Measurements from ENCODE around the gene MIGA2.
"Not testable (repeated sequence)": the region's sequence is repeated elsewhere in the genome, so short reads cannot be mapped to it uniquely, and the experiment has no call there.

MIGA2 gene

GRCh38 chr9:129023036-129023907, 13.2 kb upstream of the MIGA2 start:
- Mint-ChIP-seq H3K4me1 (ENCODE audit: low read depth) (peaks cover 24% of the 10 kb centered on the region), H3K27ac (no peak overlapping the region), H3K36me3 (no peaks in the 10 kb centered on the region), H3K9me3 (ENCODE audit: low read depth) (no peaks in the 10 kb centered on the region), H3K4me3 (no peak overlapping the region), H3K27me3 (no peaks in the 10 kb centered on the region)

GRCh38 chr9:129023908-129024233, 12.6 kb upstream of the MIGA2 start:
- no peak overlapping the region for H3K27ac Mint-ChIP-seq
- no peaks in the 10 kb centered on the region for H3K27me3 Mint-ChIP-seq
- H3K4me3 Mint-ChIP-seq = no peak overlapping the region
- no peaks in the 10 kb centered on the region for H3K36me3 Mint-ChIP-seq
- no peaks in the 10 kb centered on the region for H3K9me3 Mint-ChIP-seq (ENCODE audit: low read depth)
- H3K4me1 Mint-ChIP-seq (ENCODE audit: low read depth) = peaks cover 24% of the 10 kb centered on the region

GRCh38 chr9:129026442-129027223, 9.8 kb upstream of the MIGA2 start:
- no peak overlapping the region for H3K27ac Mint-ChIP-seq
- peaks cover 22% of the 10 kb centered on the region for H3K4me1 Mint-ChIP-seq (ENCODE audit: low read depth)
- H3K4me3 Mint-ChIP-seq = peak overlapping the region; percentile 90
- no peaks in the 10 kb centered on the region for H3K9me3 Mint-ChIP-seq (ENCODE audit: low read depth)
- H3K27me3 Mint-ChIP-seq = no peaks in the 10 kb centered on the region
- no peaks in the 10 kb centered on the region for H3K36me3 Mint-ChIP-seq

GRCh38 chr9:129027224-129027684, 9.2 kb upstream of the MIGA2 start:
- H3K36me3 Mint-ChIP-seq = no peaks in the 10 kb centered on the region

DNA sequence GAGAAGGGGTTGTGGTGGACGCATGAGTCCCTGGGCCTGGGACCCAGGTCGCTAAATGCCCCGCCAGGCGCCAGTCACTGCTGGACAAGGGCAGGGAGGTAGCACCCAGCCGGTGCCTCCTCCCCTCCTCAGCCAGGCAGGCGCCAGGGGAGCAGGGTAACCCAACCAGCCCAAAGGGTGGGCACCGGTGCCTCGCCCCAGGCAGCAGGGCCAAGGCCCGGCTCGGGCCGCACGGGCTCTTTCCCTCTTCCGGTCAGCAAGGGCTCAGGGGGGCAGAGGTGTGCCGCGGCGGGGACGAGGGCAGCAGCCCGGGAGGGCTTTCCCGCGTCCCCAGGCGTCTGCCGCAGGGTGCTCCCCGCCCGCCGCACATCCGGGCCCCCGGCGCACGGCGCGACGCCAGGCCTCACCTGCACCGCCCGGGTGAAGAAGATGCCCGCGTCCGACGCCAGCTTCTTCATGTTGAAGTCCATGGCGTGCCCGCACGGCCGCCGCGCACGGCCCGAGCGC, 8.7 kb upstream of the MIGA2 start:
- H3K36me3 Mint-ChIP-seq = no peaks in the 10 kb centered on the region
- H3K4me3 Mint-ChIP-seq = peak overlapping the region; percentile 90
- peaks cover 17% of the 10 kb centered on the region for H3K4me1 Mint-ChIP-seq (ENCODE audit: low read depth)
- no peaks in the 10 kb centered on the region for H3K27me3 Mint-ChIP-seq
- no peaks in the 10 kb centered on the region for H3K9me3 Mint-ChIP-seq (ENCODE audit: low read depth)
- no peak overlapping the region for H3K27ac Mint-ChIP-seq

More at GRCh38 chr9:129027224-129027684, 9.2 kb upstream of the MIGA2 start:
- no peaks in the 10 kb centered on the region for H3K27me3 Mint-ChIP-seq
- H3K27ac Mint-ChIP-seq = peak overlapping the region; percentile 38
- H3K4me1 Mint-ChIP-seq (ENCODE audit: low read depth) = peaks cover 19% of the 10 kb centered on the region
- no peaks in the 10 kb centered on the region for H3K9me3 Mint-ChIP-seq (ENCODE audit: low read depth)
- peak overlapping the region; percentile 90 for H3K4me3 Mint-ChIP-seq

GRCh38 chr9:129028192-129028966, 8.0 kb upstream of the MIGA2 start, which contains the start of gene SH3GLB2:
SH3GLB2 (minus strand) TSS chr9:129028331; CDS start chr9:129028154, 177 bp downstream.
- no peaks in the 10 kb centered on the region for H3K9me3 Mint-ChIP-seq (ENCODE audit: low read depth)
- peaks cover 14% of the 10 kb centered on the region for H3K4me1 Mint-ChIP-seq (ENCODE audit: low read depth)
- no peaks in the 10 kb centered on the region for H3K36me3 Mint-ChIP-seq
- peak within 1 kb of the TSS; percentile 58 for H3K27ac Mint-ChIP-seq
- H3K27me3 Mint-ChIP-seq = no peaks in the 10 kb centered on the region
- peak within 1 kb of the TSS; percentile 90 for H3K4me3 Mint-ChIP-seq

GRCh38 chr9:129030191-129030590, 6.2 kb upstream of the MIGA2 start:
- Mint-ChIP-seq H3K4me3 (peak overlapping the region; percentile 8), H3K4me1 (ENCODE audit: low read depth) (peaks cover 14% of the 10 kb centered on the region), H3K9me3 (ENCODE audit: low read depth) (no peaks in the 10 kb centered on the region), H3K27ac (peak overlapping the region; percentile 36), H3K27me3 (no peaks in the 10 kb centered on the region), H3K36me3 (no peaks in the 10 kb centered on the region)

GRCh38 chr9:129031514-129031913, 4.9 kb upstream of the MIGA2 start:
- peaks cover 18% of the 10 kb centered on the region for H3K4me1 Mint-ChIP-seq (ENCODE audit: low read depth)
- no peak overlapping the region for H3K4me3 Mint-ChIP-seq
- H3K36me3 Mint-ChIP-seq = no peaks in the 10 kb centered on the region
- no peak overlapping the region for H3K27ac Mint-ChIP-seq
- no peaks in the 10 kb centered on the region for H3K9me3 Mint-ChIP-seq (ENCODE audit: low read depth)
- H3K27me3 Mint-ChIP-seq = no peaks in the 10 kb centered on the region

DNA sequence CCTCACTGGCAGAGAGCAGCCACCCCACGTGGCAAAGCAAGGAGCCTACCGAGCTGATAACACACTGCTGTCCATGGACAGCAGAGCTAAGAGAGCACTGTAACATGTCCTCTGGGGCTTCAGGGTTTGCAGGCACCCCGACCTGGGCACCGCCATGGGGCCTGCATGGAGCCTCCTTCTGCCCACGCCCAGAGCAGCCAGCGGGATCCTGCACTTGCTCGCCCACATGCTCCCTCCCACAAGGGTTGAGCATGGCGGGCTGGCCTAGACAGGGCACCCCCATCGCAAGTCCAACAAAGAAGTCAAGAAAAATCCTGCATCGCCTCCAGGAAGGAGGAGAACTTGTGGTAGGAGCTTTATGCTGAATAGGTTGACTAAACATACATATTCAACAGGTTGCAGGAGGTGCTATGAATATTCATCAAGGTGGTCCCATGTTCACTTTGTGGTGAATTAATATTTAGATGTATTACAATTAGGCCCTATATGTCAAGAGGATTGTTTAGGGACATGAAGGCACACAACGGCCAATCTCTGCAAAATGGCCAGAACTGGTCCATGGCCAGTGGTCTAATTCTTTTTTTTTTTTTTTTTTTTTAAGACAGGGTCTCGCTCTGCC, 3.8 kb upstream of the MIGA2 start:
- no peak overlapping the region for H3K4me3 Mint-ChIP-seq
- H3K36me3 Mint-ChIP-seq = no peaks in the 10 kb centered on the region
- peaks cover 14% of the 10 kb centered on the region for H3K4me1 Mint-ChIP-seq (ENCODE audit: low read depth)
- H3K27me3 Mint-ChIP-seq = no peaks in the 10 kb centered on the region
- no peaks in the 10 kb centered on the region for H3K9me3 Mint-ChIP-seq (ENCODE audit: low read depth)
- H3K27ac Mint-ChIP-seq = no peak overlapping the region

DNA sequence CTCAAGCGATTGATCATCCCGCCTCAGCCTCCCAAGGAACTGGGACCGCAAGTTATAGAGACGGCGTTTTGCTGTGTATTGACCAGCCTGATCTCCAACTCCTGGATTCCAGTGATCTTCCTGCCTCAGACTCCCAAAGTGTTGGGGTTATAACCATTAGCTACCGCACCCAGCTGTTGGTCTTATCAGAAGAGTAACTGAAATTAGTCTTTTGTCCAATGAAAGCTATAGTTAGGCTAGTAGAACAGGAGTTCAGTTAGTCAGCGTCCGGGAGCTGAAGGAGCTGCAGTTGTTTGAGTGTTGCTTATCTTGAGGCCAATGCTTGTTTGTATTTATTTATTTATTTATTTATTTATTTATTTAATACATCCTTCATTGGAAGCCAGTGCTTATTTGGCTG, 3.2 kb upstream of the MIGA2 start:
- H3K27me3 Mint-ChIP-seq = no peaks in the 10 kb centered on the region
- no peaks in the 10 kb centered on the region for H3K9me3 Mint-ChIP-seq (ENCODE audit: low read depth)
- no peak overlapping the region for H3K27ac Mint-ChIP-seq
- H3K36me3 Mint-ChIP-seq = no peaks in the 10 kb centered on the region
- H3K4me1 Mint-ChIP-seq (ENCODE audit: low read depth) = peaks cover 19% of the 10 kb centered on the region
- no peak overlapping the region for H3K4me3 Mint-ChIP-seq

DNA sequence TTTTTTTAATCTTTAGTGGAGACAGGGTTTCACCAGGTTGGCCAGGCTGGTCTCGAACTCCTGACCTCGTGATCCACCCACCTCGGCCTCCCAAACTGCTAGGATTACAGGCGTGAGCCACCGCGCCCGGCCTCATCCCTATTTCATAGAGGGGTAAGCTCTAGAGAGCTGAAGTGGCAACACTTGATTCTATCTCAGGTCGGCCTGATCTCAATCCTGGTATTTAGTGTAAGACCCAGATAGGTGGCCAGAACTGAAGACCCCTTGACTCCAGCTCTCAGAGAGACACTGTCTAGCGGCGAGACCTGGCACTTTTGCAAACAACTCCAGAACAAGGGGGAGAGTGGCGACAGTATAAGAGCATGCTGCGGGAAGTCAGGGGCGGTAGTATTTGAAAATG, 588 bp upstream of the MIGA2 start:
- Mint-ChIP-seq H3K4me3 (peak overlapping the region; percentile 96), H3K4me1 (ENCODE audit: low read depth) (peaks cover 27% of the 10 kb centered on the region), H3K27ac (peak overlapping the region; percentile 85)
- H3K27me3 Mint-ChIP-seq; H3K9me3 Mint-ChIP-seq (ENCODE audit: low read depth); H3K36me3 Mint-ChIP-seq: not testable (repeated sequence)

- H3K27ac Mint-ChIP-seq = peak overlapping the region; percentile 85
- peak overlapping the region; percentile 96 for H3K4me3 Mint-ChIP-seq
- no peaks in the 10 kb centered on the region for H3K27me3 Mint-ChIP-seq
- H3K36me3 Mint-ChIP-seq = peaks cover 2% of the 10 kb centered on the region
- H3K4me1 Mint-ChIP-seq (ENCODE audit: low read depth) = peaks cover 27% of the 10 kb centered on the region
- H3K9me3 Mint-ChIP-seq (ENCODE audit: low read depth) = no peaks in the 10 kb centered on the region
Measured at GRCh38 chr9:129036923-129037766, 719 bp downstream of the MIGA2 start.

DNA sequence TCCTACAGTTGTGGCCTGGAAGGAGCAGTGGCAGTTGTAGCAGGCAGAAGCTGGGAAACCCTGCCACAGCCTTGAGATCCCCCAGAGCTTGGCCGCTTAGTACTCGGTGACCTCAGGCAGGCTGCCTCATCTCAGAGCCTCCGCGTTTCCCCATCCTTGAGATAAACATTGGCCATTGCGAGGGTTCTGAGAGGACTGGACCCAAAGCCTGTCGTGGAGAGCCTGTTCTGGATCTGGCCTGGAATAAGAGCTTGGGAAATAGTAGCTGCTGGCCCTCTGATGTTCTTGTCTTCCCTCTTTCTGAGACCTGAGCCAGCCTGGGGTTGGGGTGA, 1.3 kb downstream of the MIGA2 start:
- peaks cover 2% of the 10 kb centered on the region for H3K36me3 Mint-ChIP-seq
- peaks cover 27% of the 10 kb centered on the region for H3K4me1 Mint-ChIP-seq (ENCODE audit: low read depth)
- no peak overlapping the region for H3K27ac Mint-ChIP-seq
- H3K9me3 Mint-ChIP-seq (ENCODE audit: low read depth) = no peaks in the 10 kb centered on the region
- H3K4me3 Mint-ChIP-seq = peak overlapping the region; percentile 96
- no peaks in the 10 kb centered on the region for H3K27me3 Mint-ChIP-seq

Data from activated naive CD8-positive, alpha-beta T cell (primary cell).